Choroid plexus epithelial cell (primary cell): ENCODE results near the gene ZC3H13.
A peak's percentile ranks its signal among the peaks of the same experiment; 100 is the strongest.

Source experiments
- DNase-seq: peaks from one replicate; pipeline ENCODE4 v3.0.0-alpha.2; 2010; ENCODE audit warnings: low read depth
- H3K4me3 ChIP-seq: 2 replicates; pipeline ENCODE4 v1.5.1; 2011; ENCODE audit warnings: low read depth, mild to moderate bottlenecking, control low read depth, low read length, moderate library complexity
- CTCF ChIP-seq: conservative IDR thresholded peaks from 2 replicates; pipeline ENCODE4 v1.5.1; 2011; ENCODE audit warnings: low read depth, mild to moderate bottlenecking, control low read depth, inconsistent platforms, low read length, moderate library complexity

The ZC3H13 gene

GRCh38 chr13:45943965-45944364 is 108.6 kb downstream of the ZC3H13 start:
- H3K4me3 ChIP-seq = no peak overlapping the region
- peak; percentile 27 for DNase-seq
- TF ChIP-seq CTCF = no peak

GRCh38 chr13:45943120-45943519 is 109.4 kb downstream of the ZC3H13 start:
- no peak overlapping the region for H3K4me3 ChIP-seq
- TF ChIP-seq CTCF = no peak
- no peak for DNase-seq

- DNase-seq = peak; percentile 6
- TF ChIP-seq CTCF = no peak
- no peak overlapping the region for H3K4me3 ChIP-seq
These were observed 111.3 kb downstream of the ZC3H13 start for GRCh38 chr13:45941261-45941660.

GRCh38 chr13:45940061-45940460 is 112.5 kb downstream of the ZC3H13 start:
- no peak for TF ChIP-seq CTCF
- no peak overlapping the region for H3K4me3 ChIP-seq
- DNase-seq = no peak

GRCh38 chr13:45936621-45937020 is 115.9 kb downstream of the ZC3H13 start:
- DNase-seq = no peak
- no peak for TF ChIP-seq CTCF
- H3K4me3 ChIP-seq = no peak overlapping the region

- H3K4me3 ChIP-seq = no peak overlapping the region
- no peak for TF ChIP-seq CTCF
- DNase-seq = no peak
These were observed 118.3 kb downstream of the ZC3H13 start for GRCh38 chr13:45934283-45934682.

- no peak for DNase-seq
- H3K4me3 ChIP-seq = no peak overlapping the region
- no peak for TF ChIP-seq CTCF
These were observed 119.2 kb downstream of the ZC3H13 start for GRCh38 chr13:45933203-45933908.
